Measurements from ENCODE around the gene MAGEA10.
"Not testable (repeated sequence)": the region's sequence is repeated elsewhere in the genome, so short reads cannot be mapped to it uniquely, and the experiment has no call there.

GRCh38 chrX:152129069-152129844 lies 9.1 kb downstream of the MAGEA10 start:
- TF ChIP-seq, protein P1, sequence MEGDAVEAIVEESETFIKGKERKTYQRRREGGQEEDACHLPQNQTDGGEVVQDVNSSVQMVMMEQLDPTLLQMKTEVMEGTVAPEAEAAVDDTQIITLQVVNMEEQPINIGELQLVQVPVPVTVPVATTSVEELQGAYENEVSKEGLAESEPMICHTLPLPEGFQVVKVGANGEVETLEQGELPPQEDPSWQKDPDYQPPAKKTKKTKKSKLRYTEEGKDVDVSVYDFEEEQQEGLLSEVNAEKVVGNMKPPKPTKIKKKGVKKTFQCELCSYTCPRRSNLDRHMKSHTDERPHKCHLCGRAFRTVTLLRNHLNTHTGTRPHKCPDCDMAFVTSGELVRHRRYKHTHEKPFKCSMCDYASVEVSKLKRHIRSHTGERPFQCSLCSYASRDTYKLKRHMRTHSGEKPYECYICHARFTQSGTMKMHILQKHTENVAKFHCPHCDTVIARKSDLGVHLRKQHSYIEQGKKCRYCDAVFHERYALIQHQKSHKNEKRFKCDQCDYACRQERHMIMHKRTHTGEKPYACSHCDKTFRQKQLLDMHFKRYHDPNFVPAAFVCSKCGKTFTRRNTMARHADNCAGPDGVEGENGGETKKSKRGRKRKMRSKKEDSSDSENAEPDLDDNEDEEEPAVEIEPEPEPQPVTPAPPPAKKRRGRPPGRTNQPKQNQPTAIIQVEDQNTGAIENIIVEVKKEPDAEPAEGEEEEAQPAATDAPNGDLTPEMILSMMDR (IDR thresholded peaks at IDR 0.05) = not testable (repeated sequence)
- not testable (repeated sequence) for TF ChIP-seq POLR2A (IDR thresholded peaks at IDR 0.05)
